SK-N-SH (cell line): ENCODE results near the gene OVAAL.

Experiments used
- CTCF ChIP-seq: fragments of 200-600 bp; sonication (generic); IDR thresholded peaks from 2 replicates; pipeline ENCODE4 v1.6.1; 2017; ENCODE audit warnings: antibody characterized with exemption, mild to moderate bottlenecking, moderate library complexity
- EP300 ChIP-seq, 2 experiments: IDR thresholded peaks; 2 replicates each; pipeline versions ENCODE4 v1.4.0 to v1.6.1; 2012; ENCODE audit warnings: borderline replicate concordance in 1 of 2, low read depth in 1 of 2, low read length in 1 of 2
- NFIC ChIP-seq: IDR thresholded peaks from 2 replicates; pipeline ENCODE4 v1.4.0; 2012; ENCODE audit warnings: borderline replicate concordance
- USF2 ChIP-seq: fragments of 150-350 bp; IDR thresholded peaks from 2 replicates; pipeline ENCODE4 v1.6.1; 2017; ENCODE audit warnings: antibody characterized with exemption, low read length, low read depth, borderline replicate concordance
- YY1 ChIP-seq: IDR thresholded peaks from 2 replicates; pipeline ENCODE4 v1.4.0; 2012; ENCODE audit warnings: low read depth, mild to moderate bottlenecking

- TF ChIP-seq CTCF, result no peak
- no peak for TF ChIP-seq USF2
- no peak for TF ChIP-seq EP300 (IDR thresholded peaks at IDR 0.05; ENCODE audit: borderline replicate concordance in 1 of 2, low read depth in 1 of 2, low read length in 1 of 2)
- TF ChIP-seq YY1, result no peak
- TF ChIP-seq NFIC, result no peak
These were observed 45.1 kb downstream of the OVAAL start for GRCh38 chr1:180603850-180604226.
